ENCODE measurements around the gene CACNA1C.

Gene CACNA1C

GRCh38 chr12:2095878-2096277, 43.1 kb downstream of the CACNA1C start:
- no peaks in the 10 kb centered on the region for H4K20me1 ChIP-seq (ENCODE audit: insufficient read depth)
- no peak overlapping the region for H3K9ac ChIP-seq
- no peak overlapping the region for H3K4me3 ChIP-seq (IDR thresholded peaks at IDR 0.05; ENCODE audit: insufficient read depth, low read depth, low read length)
- no peak overlapping the region for H2AFZ ChIP-seq (ENCODE audit: low read depth)
- H3K36me3 ChIP-seq (ENCODE audit: insufficient read depth): no peaks in the 10 kb centered on the region
- no peak for TF ChIP-seq CTCF (conservative IDR thresholded peaks at IDR 0.05; ENCODE audit: low read depth, low read length)
- no peak overlapping the region for H3K27ac ChIP-seq
- no peaks in the 10 kb centered on the region for H3K4me1 ChIP-seq (ENCODE audit: low read depth, poor library complexity, severe bottlenecking)
- no peaks in the 10 kb centered on the region for H3K79me2 ChIP-seq (ENCODE audit: insufficient read depth, low read depth)
- H3K4me2 ChIP-seq: no peak overlapping the region
- no peaks in the 10 kb centered on the region for H3K27me3 ChIP-seq (ENCODE audit: insufficient read depth, low read depth)

GRCh38 chr12:2097617-2098016, 44.8 kb downstream of the CACNA1C start:
- Histone ChIP-seq H3K36me3 (ENCODE audit: insufficient read depth) (no peaks in the 10 kb centered on the region), H2AFZ (ENCODE audit: low read depth) (no peak overlapping the region), H3K9ac (no peak overlapping the region), H3K27ac (no peak overlapping the region), H3K4me2 (no peak overlapping the region), H3K4me1 (ENCODE audit: low read depth, poor library complexity, severe bottlenecking) (no peaks in the 10 kb centered on the region), H3K27me3 (ENCODE audit: insufficient read depth, low read depth) (no peaks in the 10 kb centered on the region), H4K20me1 (ENCODE audit: insufficient read depth) (no peaks in the 10 kb centered on the region), H3K4me3 (IDR thresholded peaks at IDR 0.05; ENCODE audit: insufficient read depth, low read depth, low read length) (no peak overlapping the region), H3K79me2 (ENCODE audit: insufficient read depth, low read depth) (no peaks in the 10 kb centered on the region)
- TF ChIP-seq CTCF (conservative IDR thresholded peaks at IDR 0.05; ENCODE audit: low read depth, low read length): no peak

- Histone ChIP-seq H3K4me2 (no peak overlapping the region), H3K79me2 (ENCODE audit: insufficient read depth, low read depth) (no peaks in the 10 kb centered on the region), H3K36me3 (ENCODE audit: insufficient read depth) (no peaks in the 10 kb centered on the region)
Measured at GRCh38 chr12:2098852-2099251, 46.1 kb downstream of the CACNA1C start.

GRCh38 chr12:2099595-2099994, 46.8 kb downstream of the CACNA1C start:
- no peak for TF ChIP-seq CTCF (conservative IDR thresholded peaks at IDR 0.05; ENCODE audit: low read depth, low read length)
- Histone ChIP-seq H3K79me2 (ENCODE audit: insufficient read depth, low read depth) (no peaks in the 10 kb centered on the region), H3K4me2 (no peak overlapping the region), H3K27me3 (ENCODE audit: insufficient read depth, low read depth) (no peaks in the 10 kb centered on the region), H4K20me1 (ENCODE audit: insufficient read depth) (no peaks in the 10 kb centered on the region), H3K4me1 (ENCODE audit: low read depth, poor library complexity, severe bottlenecking) (no peaks in the 10 kb centered on the region), H3K36me3 (ENCODE audit: insufficient read depth) (no peaks in the 10 kb centered on the region), H3K9ac (no peak overlapping the region), H3K27ac (no peak overlapping the region), H2AFZ (ENCODE audit: low read depth) (no peak overlapping the region), H3K4me3 (IDR thresholded peaks at IDR 0.05; ENCODE audit: insufficient read depth, low read depth, low read length) (no peak overlapping the region)

More at GRCh38 chr12:2098852-2099251, 46.1 kb downstream of the CACNA1C start:
- Histone ChIP-seq H3K4me1 (ENCODE audit: low read depth, poor library complexity, severe bottlenecking) (no peaks in the 10 kb centered on the region), H3K4me3 (IDR thresholded peaks at IDR 0.05; ENCODE audit: insufficient read depth, low read depth, low read length) (no peak overlapping the region), H3K27ac (no peak overlapping the region), H2AFZ (ENCODE audit: low read depth) (no peak overlapping the region), H4K20me1 (ENCODE audit: insufficient read depth) (no peaks in the 10 kb centered on the region), H3K9ac (no peak overlapping the region), H3K27me3 (ENCODE audit: insufficient read depth, low read depth) (no peaks in the 10 kb centered on the region)
- TF ChIP-seq CTCF (conservative IDR thresholded peaks at IDR 0.05; ENCODE audit: low read depth, low read length): no peak
